Nephron (organoid): ENCODE measurements around the gene MYO1C.
"Not testable (repeated sequence)": the region's sequence is repeated elsewhere in the genome, so short reads cannot be mapped to it uniquely, and the experiment has no call there.

Source experiments
- H3K27ac Mint-ChIP-seq, 3 experiments: 2 replicates each; pipeline ENCODE4 v1.8.0; 2020; ENCODE audit warnings: mixed read lengths in 3 of 3, mild to moderate bottlenecking in 2 of 3, moderate library complexity in 1 of 3
- H3K27me3 Mint-ChIP-seq: 2 replicates; pipeline ENCODE4 v1.8.0; 2021; ENCODE audit warnings: low read depth, mild to moderate bottlenecking, moderate library complexity, mixed read lengths
- H3K36me3 Mint-ChIP-seq: 2 replicates; pipeline ENCODE4 v1.8.0; 2020; ENCODE audit warnings: low read depth, mixed read lengths
- H3K4me1 Mint-ChIP-seq: 2 replicates; pipeline ENCODE4 v1.8.0; 2020; ENCODE audit warnings: mixed read lengths
- H3K4me3 Mint-ChIP-seq, 3 experiments: 2 replicates each; pipeline ENCODE4 v1.8.0; 2020; ENCODE audit warnings: mild to moderate bottlenecking in 3 of 3, mixed read lengths in 3 of 3, moderate library complexity in 2 of 3
- H3K9me3 Mint-ChIP-seq: 2 replicates; pipeline ENCODE4 v1.8.0; 2020; ENCODE audit warnings: mixed read lengths
- TF ChIP-seq, protein P1 (sequence below), 3 experiments: fragments of 200-600 bp; sonication (generic); IDR thresholded peaks; one replicate each; pipeline ENCODE4 v1.5.0; 2021; ENCODE audit warnings: antibody characterized with exemption in 3 of 3; ENCODE audit not compliant: unreplicated experiment in 3 of 3

Gene MYO1C

DNA sequence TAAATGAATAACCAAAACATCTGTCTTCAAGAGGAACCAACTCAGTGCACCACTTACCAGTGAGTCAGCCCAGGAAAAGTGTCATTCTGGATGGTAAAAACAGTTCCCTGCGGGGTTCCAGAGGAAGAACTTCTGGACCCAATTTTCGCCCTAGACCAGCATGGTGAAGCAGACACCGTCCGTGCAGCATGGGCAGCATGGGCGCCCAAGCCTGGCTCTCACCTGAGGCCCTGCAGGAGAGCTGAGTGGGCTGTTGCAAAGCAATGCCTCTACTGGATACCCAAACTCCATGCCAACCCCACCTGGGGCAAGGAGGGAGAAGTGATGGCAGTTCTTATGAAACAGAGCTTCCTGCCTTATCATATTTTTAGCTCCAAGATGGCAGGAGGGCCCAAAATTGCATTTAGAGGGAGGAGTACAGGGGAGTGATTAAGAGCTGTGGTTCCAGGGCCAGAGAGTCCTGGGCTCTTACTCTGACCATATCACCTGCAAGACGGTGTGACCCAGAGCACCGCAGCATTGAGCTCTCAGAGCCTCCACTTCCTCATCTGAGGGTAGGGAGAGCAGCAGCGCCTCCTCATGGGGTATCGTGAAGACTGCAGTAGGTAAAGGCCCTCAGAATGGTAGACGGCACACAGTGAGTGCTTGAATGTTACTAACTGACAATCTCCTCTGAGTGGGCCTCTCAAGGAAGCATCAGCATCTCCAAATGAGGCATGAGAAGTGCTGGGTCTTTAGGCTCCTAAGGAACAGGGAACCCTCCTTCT is 40.5 kb upstream of the MYO1C start:
- Mint-ChIP-seq H3K27me3 (no peaks in the 10 kb centered on the region), H3K36me3 (peaks cover 56% of the 10 kb centered on the region), H3K27ac (peak overlapping the region in 1 of 3 experiments; percentile 57), H3K4me1 (peaks cover 11% of the 10 kb centered on the region), H3K4me3 (no peak overlapping the region), H3K9me3 (no peaks in the 10 kb centered on the region)
- TF ChIP-seq, protein P1, sequence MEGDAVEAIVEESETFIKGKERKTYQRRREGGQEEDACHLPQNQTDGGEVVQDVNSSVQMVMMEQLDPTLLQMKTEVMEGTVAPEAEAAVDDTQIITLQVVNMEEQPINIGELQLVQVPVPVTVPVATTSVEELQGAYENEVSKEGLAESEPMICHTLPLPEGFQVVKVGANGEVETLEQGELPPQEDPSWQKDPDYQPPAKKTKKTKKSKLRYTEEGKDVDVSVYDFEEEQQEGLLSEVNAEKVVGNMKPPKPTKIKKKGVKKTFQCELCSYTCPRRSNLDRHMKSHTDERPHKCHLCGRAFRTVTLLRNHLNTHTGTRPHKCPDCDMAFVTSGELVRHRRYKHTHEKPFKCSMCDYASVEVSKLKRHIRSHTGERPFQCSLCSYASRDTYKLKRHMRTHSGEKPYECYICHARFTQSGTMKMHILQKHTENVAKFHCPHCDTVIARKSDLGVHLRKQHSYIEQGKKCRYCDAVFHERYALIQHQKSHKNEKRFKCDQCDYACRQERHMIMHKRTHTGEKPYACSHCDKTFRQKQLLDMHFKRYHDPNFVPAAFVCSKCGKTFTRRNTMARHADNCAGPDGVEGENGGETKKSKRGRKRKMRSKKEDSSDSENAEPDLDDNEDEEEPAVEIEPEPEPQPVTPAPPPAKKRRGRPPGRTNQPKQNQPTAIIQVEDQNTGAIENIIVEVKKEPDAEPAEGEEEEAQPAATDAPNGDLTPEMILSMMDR (IDR thresholded peaks at IDR 0.05; ENCODE audit: unreplicated experiment in 3 of 3): no peak

DNA sequence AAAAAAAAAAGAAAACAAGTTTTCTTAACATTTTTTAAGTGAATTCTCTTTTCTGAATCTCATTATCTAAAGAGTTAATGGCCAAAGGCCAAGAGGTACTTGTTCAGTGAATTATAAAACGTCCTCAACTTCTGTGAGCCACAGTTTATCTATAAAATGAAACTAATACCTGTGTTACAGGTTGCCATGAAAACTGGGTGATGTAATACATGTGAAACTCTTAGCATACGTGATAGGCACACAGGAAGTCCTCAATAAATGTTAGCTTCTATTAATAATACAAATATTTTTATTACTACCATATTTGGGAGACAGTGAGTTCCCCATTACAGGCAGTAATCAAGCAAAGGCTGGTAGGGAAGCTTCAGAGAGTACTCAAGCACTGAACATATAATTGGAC is 37.4 kb upstream of the MYO1C start:
- Mint-ChIP-seq H3K4me1 (peaks cover 11% of the 10 kb centered on the region), H3K9me3 (no peaks in the 10 kb centered on the region), H3K4me3 (no peak overlapping the region), H3K27ac (no peak overlapping the region), H3K36me3 (peaks cover 47% of the 10 kb centered on the region), H3K27me3 (no peaks in the 10 kb centered on the region)
- TF ChIP-seq, protein P1 (IDR thresholded peaks at IDR 0.05; ENCODE audit: unreplicated experiment in 3 of 3): no peak

DNA sequence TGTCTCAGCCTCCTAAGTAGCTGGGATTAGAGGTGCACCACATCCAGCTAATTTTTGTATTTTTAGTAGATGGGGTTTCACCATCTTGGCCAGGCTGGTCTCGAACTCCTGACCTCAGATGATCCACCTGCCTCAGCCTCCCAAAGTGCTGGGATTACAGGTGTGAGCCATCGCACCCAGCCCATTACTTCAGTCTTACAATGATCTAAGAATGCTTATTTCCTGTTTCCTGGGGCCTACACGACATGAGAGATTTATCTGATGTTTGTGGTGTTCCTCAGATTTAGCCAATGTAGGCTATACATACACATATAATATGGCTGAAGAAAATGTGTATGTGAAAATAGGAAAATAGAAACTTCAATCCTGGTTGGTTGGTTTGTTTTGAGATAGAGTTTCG is 34.4 kb upstream of the MYO1C start:
- not testable (repeated sequence) for H3K27ac Mint-ChIP-seq, H3K4me1 Mint-ChIP-seq, H3K9me3 Mint-ChIP-seq, H3K4me3 Mint-ChIP-seq, H3K27me3 Mint-ChIP-seq
- H3K36me3 Mint-ChIP-seq: peaks cover 33% of the 10 kb centered on the region

DNA sequence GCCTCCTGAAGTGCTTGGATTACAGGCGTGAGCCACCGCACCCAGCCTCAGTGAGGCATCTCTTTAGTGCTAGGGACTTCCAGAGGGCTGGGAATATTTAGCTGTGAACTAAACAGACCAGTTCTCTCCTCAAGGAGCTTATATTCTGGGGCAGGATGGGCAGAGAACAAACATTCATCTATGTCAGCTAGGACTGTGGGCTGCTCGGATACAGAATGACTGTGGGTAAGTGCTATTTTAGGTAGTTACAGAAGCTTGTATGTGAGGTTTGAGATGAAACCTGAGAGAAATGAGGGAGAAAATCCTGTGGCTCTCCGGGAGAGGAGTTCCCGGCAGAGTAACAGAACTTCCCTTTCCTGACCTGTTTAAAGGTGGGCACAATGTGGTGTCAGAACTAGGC is 30.1 kb upstream of the MYO1C start:
- peaks cover 22% of the 10 kb centered on the region for H3K36me3 Mint-ChIP-seq
- H3K4me3 Mint-ChIP-seq: no peak overlapping the region
- TF ChIP-seq, protein P1 (IDR thresholded peaks at IDR 0.05; ENCODE audit: unreplicated experiment in 3 of 3): no peak
- no peaks in the 10 kb centered on the region for H3K9me3 Mint-ChIP-seq
- H3K4me1 Mint-ChIP-seq: peaks cover 38% of the 10 kb centered on the region
- H3K27me3 Mint-ChIP-seq: no peaks in the 10 kb centered on the region
- H3K27ac Mint-ChIP-seq: no peak overlapping the region

DNA sequence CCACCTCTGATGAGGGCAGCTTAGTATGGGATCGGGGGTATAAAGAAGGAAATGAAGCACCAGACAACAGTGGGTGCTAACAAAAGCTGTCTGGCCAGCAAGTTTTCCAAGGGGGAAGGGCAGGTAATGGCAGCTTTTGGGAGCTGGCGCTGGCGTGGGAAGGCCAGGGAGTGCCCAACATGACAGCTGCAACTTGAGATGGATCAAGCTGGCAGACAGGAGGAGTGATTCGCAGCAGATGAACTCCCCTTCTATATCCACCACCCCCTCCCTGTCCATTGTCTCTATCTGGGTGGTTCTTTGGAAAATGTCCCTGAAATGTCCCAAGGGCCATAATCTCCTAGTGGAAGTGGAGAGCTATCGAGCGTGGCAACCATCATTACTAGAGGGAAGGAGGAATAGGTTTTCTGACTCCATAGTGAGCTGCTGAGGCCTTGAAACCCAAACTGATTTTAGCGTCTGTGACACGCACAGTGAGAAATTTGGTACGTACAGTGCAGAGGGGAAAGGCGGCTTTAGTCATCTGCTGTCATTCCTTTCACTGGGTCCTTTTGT is 28.7 kb upstream of the MYO1C start:
- Mint-ChIP-seq H3K27ac (peak overlapping the region in 2 of 3 experiments; percentile 77 to 87), H3K27me3 (no peaks in the 10 kb centered on the region), H3K4me1 (peaks cover 38% of the 10 kb centered on the region), H3K4me3 (peak overlapping the region in 2 of 3 experiments; percentile 42 to 50), H3K36me3 (peaks cover 17% of the 10 kb centered on the region), H3K9me3 (no peaks in the 10 kb centered on the region)
- TF ChIP-seq, protein P1 (IDR thresholded peaks at IDR 0.05; ENCODE audit: unreplicated experiment in 3 of 3): no peak

DNA sequence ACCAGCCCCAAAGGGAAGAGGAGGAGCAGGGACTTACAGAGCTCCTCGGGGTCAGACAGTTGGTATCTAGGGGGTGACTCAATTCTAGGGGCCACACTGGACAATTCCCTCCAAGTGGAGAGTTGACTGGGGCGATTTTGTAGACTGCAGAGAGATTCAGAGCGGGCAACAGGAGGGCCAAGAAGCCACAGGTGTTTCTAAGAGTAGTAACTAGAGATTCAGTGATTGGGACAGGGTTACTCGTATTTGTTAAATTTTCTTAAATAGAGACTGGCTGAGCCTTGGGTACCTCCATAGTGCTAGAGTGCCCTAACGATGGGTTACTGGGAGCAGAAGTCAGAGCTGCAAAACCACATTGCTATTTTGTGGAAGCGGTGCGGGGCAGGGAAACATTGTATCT is 27.2 kb upstream of the MYO1C start:
- TF ChIP-seq, protein P1 (IDR thresholded peaks at IDR 0.05; ENCODE audit: unreplicated experiment in 3 of 3): no peak
- Mint-ChIP-seq H3K36me3 (peaks cover 11% of the 10 kb centered on the region), H3K4me1 (peaks cover 48% of the 10 kb centered on the region), H3K9me3 (no peaks in the 10 kb centered on the region), H3K4me3 (peak overlapping the region in 2 of 3 experiments; percentile 39 to 84), H3K27me3 (no peaks in the 10 kb centered on the region), H3K27ac (peak overlapping the region in 2 of 3 experiments; percentile 26 to 87)
